A549 (cell line): ENCODE results near the gene EPN2. TPM values are rescaled to one million over a fixed set of nuclear protein-coding genes. Genes with fewer than 3 reads are reported as not detected.

Experiments
- ATAC-seq, 2 experiments: fragments of 200-7000 bp in 1 of 2; fragments of >200 bp in 1 of 2; cut with Nextera tagmentation in 1 of 2; cut with Tn5 transposase in 1 of 2; 3 replicates each; pipeline versions ENCODE4 v1.8.0 to v1.9.1; 2018 to 2020; ENCODE audit warnings: mild to moderate bottlenecking in 1 of 2, moderate library complexity in 1 of 2
- CTCF ChIA-PET: fragments of 300-600 bp; sonication (Branson Sonifier 250); formaldehyde crosslinking; extraction: SDS; loops from one replicate; lab custom pipeline; 2021; ENCODE audit warnings: antibody characterized with exemption, inconsistent platforms; lab: Yijun Ruan, JAX
- POLR2A ChIA-PET: fragments of 350-600 bp; formaldehyde crosslinking; extraction: SDS; loops from one replicate; lab custom pipeline; 2021; ENCODE audit warnings: antibody characterized with exemption, inconsistent platforms; lab: Yijun Ruan, JAX
- DNase-seq, 2 experiments: peaks; one replicate each; pipeline versions ENCODE4 v3.0.0 to v3.0.0-alpha.2; 2011 to 2016; ENCODE audit warnings: low read depth in 1 of 2, low spot score in 1 of 2
- FAIRE-seq: peaks from 2 replicates; lab custom pipeline; 2011; peaks lifted over from hg19 to GRCh38; lab: Jason Lieb, UNC
- H3K27ac ChIP-seq, 2 experiments: fragments of >200 bp; sonication (Bioruptor Twin); formaldehyde crosslinking; 3 replicates each; pipeline ENCODE4 v1.5.1; 2016 to 2017
- H3K4me1 ChIP-seq: fragments of >200 bp; sonication (Bioruptor Twin); formaldehyde crosslinking; 3 replicates; pipeline ENCODE4 v1.6.1; 2016
- H3K4me2 ChIP-seq: fragments of >200 bp; sonication (Bioruptor Twin); formaldehyde crosslinking; 3 replicates; pipeline ENCODE4 v1.6.1; 2016
- H3K4me3 ChIP-seq: fragments of >200 bp; sonication (Bioruptor Twin); formaldehyde crosslinking; 3 replicates; pipeline ENCODE4 v1.5.1; 2016
- H3K9me3 ChIP-seq: fragments of >200 bp; sonication (Bioruptor Twin); formaldehyde crosslinking; 3 replicates; pipeline ENCODE4 v1.6.1; 2016
- BHLHE40 ChIP-seq: IDR thresholded peaks from 2 replicates; pipeline ENCODE4 v1.6.1; 2012; ENCODE audit warnings: low read depth, low read length, inconsistent platforms
- CBX2 ChIP-seq: fragments of 200-600 bp; sonication (generic); IDR thresholded peaks from 2 replicates; pipeline ENCODE4 v1.6.1; 2016; ENCODE audit warnings: low read depth, mild to moderate bottlenecking, borderline replicate concordance
- CEBPB ChIP-seq, 2 experiments: fragments of >200 bp in 1 of 2; sonication (Bioruptor Twin) in 1 of 2; formaldehyde crosslinking in 1 of 2; IDR thresholded peaks; 2 replicates each; pipeline ENCODE4 v1.6.1; 2012 to 2016
- CHD2 ChIP-seq: fragments of 150-350 bp; IDR thresholded peaks from 2 replicates; pipeline ENCODE4 v1.6.1; 2014; ENCODE audit warnings: low read length; ENCODE audit not compliant: partially characterized antibody
- CHD4 ChIP-seq: fragments of 200-600 bp; sonication (generic); IDR thresholded peaks from 2 replicates; pipeline ENCODE4 v1.6.1; 2016; ENCODE audit warnings: antibody characterized with exemption, mild to moderate bottlenecking, borderline replicate concordance
- EHMT2 ChIP-seq: fragments of 200-600 bp; sonication (generic); IDR thresholded peaks from 2 replicates; pipeline ENCODE4 v1.6.1; 2016; ENCODE audit warnings: antibody characterized with exemption, low read depth, mild to moderate bottlenecking, moderate library complexity
- ELK1 ChIP-seq: fragments of 150-350 bp; IDR thresholded peaks from 2 replicates; pipeline ENCODE4 v1.6.1; 2014; ENCODE audit warnings: low read depth, mild to moderate bottlenecking, low read length
- ESRRA ChIP-seq: fragments of 150-350 bp; IDR thresholded peaks from 2 replicates; pipeline ENCODE4 v1.6.1; 2014; ENCODE audit warnings: mild to moderate bottlenecking, low read length, borderline replicate concordance
- FOSL2 ChIP-seq, 2 experiments: fragments of 450-650 bp in 1 of 2; fragments of >200 bp in 1 of 2; sonication (Bioruptor Twin) in 1 of 2; formaldehyde crosslinking; IDR thresholded peaks; 2 replicates each; pipeline versions ENCODE4 v1.5.0 to v1.6.1; 2016 to 2020; ENCODE audit warnings: mild to moderate bottlenecking in 1 of 2, moderate library complexity in 1 of 2
- GATA3 ChIP-seq: IDR thresholded peaks from 2 replicates; pipeline ENCODE4 v1.6.1; 2012; ENCODE audit warnings: borderline replicate concordance
- HDAC2 ChIP-seq: fragments of 200-600 bp; sonication (generic); IDR thresholded peaks from 2 replicates; pipeline ENCODE4 v1.6.1; 2016
- HMGXB4 ChIP-seq: fragments of 250-450 bp; sonication (Bioruptor Pico); IDR thresholded peaks from 2 replicates; pipeline ENCODE4 v1.5.0; 2021; ENCODE audit warnings: mild to moderate bottlenecking, moderate library complexity, borderline replicate concordance
- HOXA7 ChIP-seq: fragments of 250-450 bp; sonication (Bioruptor Pico); IDR thresholded peaks from 2 replicates; pipeline ENCODE4 v1.5.0; 2020; ENCODE audit warnings: mild to moderate bottlenecking, moderate library complexity
- HOXB5 ChIP-seq: fragments of 250-450 bp; sonication (Bioruptor Pico); IDR thresholded peaks from 2 replicates; pipeline ENCODE4 v1.5.0; 2020; ENCODE audit warnings: mild to moderate bottlenecking, moderate library complexity
- JUN ChIP-seq, 2 experiments: fragments of >200 bp; sonication (Bioruptor Twin); formaldehyde crosslinking; IDR thresholded peaks; 2 replicates in 1 of 2; 3 replicates in 1 of 2; pipeline ENCODE4 v1.6.1; 2016 to 2017
- KDM1A ChIP-seq: fragments of 200-600 bp; sonication (generic); IDR thresholded peaks from 2 replicates; pipeline ENCODE4 v1.6.1; 2016; ENCODE audit warnings: low read depth, mild to moderate bottlenecking
- MYC ChIP-seq: IDR thresholded peaks from 2 replicates; pipeline ENCODE4 v1.6.1; 2012; ENCODE audit warnings: mild to moderate bottlenecking, inconsistent platforms, low read length, improper control_type of control experiment, borderline replicate concordance
- NPAS2 ChIP-seq: fragments of 250-450 bp; sonication (Bioruptor Pico); IDR thresholded peaks from 2 replicates; pipeline ENCODE4 v1.8.0; 2022; ENCODE audit warnings: mild to moderate bottlenecking, moderate library complexity, borderline replicate concordance
- NR3C1 ChIP-seq: fragments of >200 bp; sonication (Bioruptor Twin); formaldehyde crosslinking; IDR thresholded peaks from 3 replicates; pipeline ENCODE4 v1.6.1; 2017
- POLR2A ChIP-seq: IDR thresholded peaks from 2 replicates; pipeline ENCODE4 v1.6.1; 2012; ENCODE audit warnings: mild to moderate bottlenecking, low read length
- POLR2AphosphoS2 ChIP-seq: conservative IDR thresholded peaks from 2 replicates; pipeline ENCODE4 v1.6.1; 2012; ENCODE audit warnings: low read length, improper control_type of control experiment, inconsistent platforms
- RAD21 ChIP-seq, 2 experiments: fragments of >200 bp in 1 of 2; sonication (Bioruptor Twin) in 1 of 2; formaldehyde crosslinking in 1 of 2; IDR thresholded peaks in 1 of 2; conservative IDR thresholded peaks in 1 of 2; 2 replicates in 1 of 2; 3 replicates in 1 of 2; pipeline ENCODE4 v1.6.1; 2012 to 2018; ENCODE audit warnings: inconsistent platforms in 1 of 2
- RCOR1 ChIP-seq: fragments of 150-350 bp; IDR thresholded peaks from 2 replicates; pipeline ENCODE4 v1.6.1; 2014; ENCODE audit warnings: antibody characterized with exemption, low read length, low read depth
- RFX5 ChIP-seq: fragments of 450-650 bp; IDR thresholded peaks from 2 replicates; pipeline ENCODE4 v1.7.1; 2014; ENCODE audit warnings: antibody characterized with exemption, mild to moderate bottlenecking, moderate library complexity
- SMC3 ChIP-seq: fragments of >200 bp; sonication (Bioruptor Twin); formaldehyde crosslinking; IDR thresholded peaks from 3 replicates; pipeline ENCODE4 v1.6.1; 2018; ENCODE audit warnings: inconsistent platforms
- SREBF2 ChIP-seq: fragments of 450-650 bp; IDR thresholded peaks from 2 replicates; pipeline ENCODE4 v1.6.1; 2014; ENCODE audit warnings: mild to moderate bottlenecking, moderate library complexity
- TFCP2L1 ChIP-seq: fragments of 250-450 bp; sonication (Bioruptor Pico); IDR thresholded peaks from 2 replicates; pipeline ENCODE4 v1.5.0; 2021; ENCODE audit warnings: mild to moderate bottlenecking
- ZFP36 ChIP-seq: fragments of 450-650 bp; IDR thresholded peaks from 2 replicates; pipeline ENCODE4 v1.6.1; 2014; ENCODE audit warnings: borderline replicate concordance; ENCODE audit not compliant: partially characterized antibody
- WGBS: methylation state at CpG from one replicate; pipeline ENCODE4 v1.1.6; 2017; ENCODE audit errors: missing lambda C conversion rate; 5-methylcytosine and 5-hydroxymethylcytosine counted together
- polyA plus RNA-seq, 4 experiments: library from polyadenylated mRNA; depleted of rRNA in 3 of 4; stranded (reverse); fragments of >200 nt; fragmentation: RNase III in 1 of 4; extraction: RNeasy Plus Mini Kit Qiagen cat#74134 plus additional on column Dnase treatment in 1 of 4; gene quantifications; 2 replicates in 3 of 4; 3 replicates in 1 of 4; pipeline ENCODE4 v1.2.3, GENCODE V29; 2011 to 2017
- TF ChIP-seq, protein P1 (sequence below): IDR thresholded peaks from 2 replicates; pipeline ENCODE4 v1.6.1; 2012; ENCODE audit warnings: low read depth, borderline replicate concordance
- TF ChIP-seq, protein P2 (sequence below): fragments of 200-600 bp; sonication (generic); IDR thresholded peaks from 2 replicates; pipeline ENCODE4 v1.6.1; 2016; ENCODE audit warnings: antibody characterized with exemption, mild to moderate bottlenecking, moderate library complexity
- TF ChIP-seq, protein P3 (sequence below): fragments of >200 bp; sonication (Bioruptor Twin); formaldehyde crosslinking; IDR thresholded peaks from 3 replicates; pipeline ENCODE4 v1.6.1; 2016

EPN2 gene
- polyA plus RNA-seq, 2 of the 4 experiments (the other 2 are of a cell fraction), result 32.1 to 33.8 TPM

DNA sequence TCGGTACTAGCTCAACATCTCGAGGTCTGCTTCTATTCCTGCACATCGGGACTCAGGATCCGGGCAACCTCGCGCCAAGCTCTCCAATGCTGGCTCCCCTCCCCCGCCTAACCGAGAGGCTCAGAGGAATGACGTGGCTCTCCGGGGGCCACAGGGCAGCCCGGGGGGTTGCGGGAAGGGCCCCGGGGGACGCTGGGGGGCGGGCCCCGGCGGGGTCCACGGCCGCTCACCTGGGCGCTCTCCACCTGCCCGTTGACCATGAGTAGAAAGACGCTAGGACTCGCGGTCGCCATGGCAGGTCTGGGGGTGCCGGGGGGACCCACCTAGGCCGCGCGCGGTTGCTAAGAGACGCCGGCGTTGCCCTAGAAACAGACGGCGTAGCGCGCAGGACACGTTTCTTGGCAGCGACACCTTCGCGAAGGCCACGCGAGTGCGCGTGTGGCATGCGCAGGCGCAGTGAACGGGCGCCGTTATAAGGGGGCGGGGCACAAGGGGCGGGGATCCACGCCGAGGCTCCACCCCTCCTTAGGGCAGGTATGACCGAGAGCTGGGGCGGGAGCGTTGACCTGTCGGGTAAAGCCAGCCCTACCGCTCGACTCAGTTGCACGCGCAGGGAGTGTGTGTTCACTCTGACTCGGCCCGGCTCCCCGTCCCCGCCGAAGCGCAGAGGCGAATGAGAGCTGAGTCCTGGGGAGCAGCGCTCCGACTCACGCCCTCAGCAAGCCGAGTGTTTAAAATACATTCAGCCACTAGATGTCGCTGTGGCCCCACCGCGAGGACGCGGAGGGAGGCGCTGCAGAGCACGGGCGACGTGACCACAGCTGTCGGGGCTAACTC lies 125.3 kb downstream of the EPN2 start, which contains the start of gene B9D1:
B9D1 (minus strand) TSS at position 447 of the 837 bp plus-strand sequence; CDS start at position 293, 154 bp downstream.
- peak within 1 kb of the TSS; percentile 95 for H3K4me2 ChIP-seq
- peak; percentile 79 to 93 for ATAC-seq
- H3K9me3 ChIP-seq, result no peaks in the 10 kb centered on the region
- POLR2A ChIA-PET, result interaction anchor here (0.8 to 2.0 kb wide), 10 partner anchors 9 to 400 kb away, joined by 3 to 32 read pairs (median 7); partner anchors contain the start of genes ALDH3A2 and MAPK7
- CTCF ChIA-PET, result interaction anchor here (0.6 to 14.6 kb wide), 103 partner anchors 8 to 754 kb away, joined by 3 to 362 read pairs (median 7); partner anchors contain the start of genes ALDH3A2, EPN2, MAPK7 and MFAP4
- H3K4me1 ChIP-seq, result peaks cover 16% of the 10 kb centered on the region; the same call in 2 of the 3 replicates
- WGBS, result 1% methylated on average over 35 of the region's 83 CpGs
- FAIRE-seq, result peak; percentile 96
- peak within 1 kb of the TSS; percentile 94 to 96 for H3K27ac ChIP-seq
- H3K4me3 ChIP-seq, result peak within 1 kb of the TSS; percentile 82
- peak; percentile 97 to 99 for DNase-seq
- TF ChIP-seq NPAS2 (CRISPR knock-in tag) (peak; percentile 81; the same call in 1 of the 2 replicates), HDAC2 (no peak), RFX5 (peak; percentile 93), CBX2 (no peak), CHD4 (no peak), GATA3 (no peak), ZFP36 (no peak), BHLHE40 (peak; percentile 59; the same call in 1 of the 2 replicates), SMC3 (peak; percentile 98), POLR2A (peak; percentile 47), MYC (peak; percentile 81), POLR2AphosphoS2 (no peak), KDM1A (no peak), HOXA7 (CRISPR knock-in tag) (no peak), RAD21 (conservative IDR thresholded peaks at IDR 0.05 in 1 of 2, IDR thresholded peaks at IDR 0.05 in 1 of 2) (peak; percentile 100), RCOR1 (no peak), HOXB5 (CRISPR knock-in tag) (no peak), ESRRA (no peak), TFCP2L1 (CRISPR knock-in tag) (0 out of 2 replicates have a peak, but pooled peaks have one; percentile 8), SREBF2 (no peak), EHMT2 (no peak), NR3C1 (no peak), HMGXB4 (no peak), ELK1 (no peak), JUN (IDR thresholded peaks at IDR 0.05) (peak; percentile 51 to 66; a peak in 2 of 5 replicates), FOSL2 (IDR thresholded peaks at IDR 0.05) (no peak), FOSL2 (CRISPR knock-in tag; IDR thresholded peaks at IDR 0.05) (peak; percentile 40), CEBPB (IDR thresholded peaks at IDR 0.05) (no peak), CHD2 (no peak)
- TF ChIP-seq, protein P1, sequence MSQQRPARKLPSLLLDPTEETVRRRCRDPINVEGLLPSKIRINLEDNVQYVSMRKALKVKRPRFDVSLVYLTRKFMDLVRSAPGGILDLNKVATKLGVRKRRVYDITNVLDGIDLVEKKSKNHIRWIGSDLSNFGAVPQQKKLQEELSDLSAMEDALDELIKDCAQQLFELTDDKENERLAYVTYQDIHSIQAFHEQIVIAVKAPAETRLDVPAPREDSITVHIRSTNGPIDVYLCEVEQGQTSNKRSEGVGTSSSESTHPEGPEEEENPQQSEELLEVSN, result peak; percentile 77
- TF ChIP-seq, protein P2, sequence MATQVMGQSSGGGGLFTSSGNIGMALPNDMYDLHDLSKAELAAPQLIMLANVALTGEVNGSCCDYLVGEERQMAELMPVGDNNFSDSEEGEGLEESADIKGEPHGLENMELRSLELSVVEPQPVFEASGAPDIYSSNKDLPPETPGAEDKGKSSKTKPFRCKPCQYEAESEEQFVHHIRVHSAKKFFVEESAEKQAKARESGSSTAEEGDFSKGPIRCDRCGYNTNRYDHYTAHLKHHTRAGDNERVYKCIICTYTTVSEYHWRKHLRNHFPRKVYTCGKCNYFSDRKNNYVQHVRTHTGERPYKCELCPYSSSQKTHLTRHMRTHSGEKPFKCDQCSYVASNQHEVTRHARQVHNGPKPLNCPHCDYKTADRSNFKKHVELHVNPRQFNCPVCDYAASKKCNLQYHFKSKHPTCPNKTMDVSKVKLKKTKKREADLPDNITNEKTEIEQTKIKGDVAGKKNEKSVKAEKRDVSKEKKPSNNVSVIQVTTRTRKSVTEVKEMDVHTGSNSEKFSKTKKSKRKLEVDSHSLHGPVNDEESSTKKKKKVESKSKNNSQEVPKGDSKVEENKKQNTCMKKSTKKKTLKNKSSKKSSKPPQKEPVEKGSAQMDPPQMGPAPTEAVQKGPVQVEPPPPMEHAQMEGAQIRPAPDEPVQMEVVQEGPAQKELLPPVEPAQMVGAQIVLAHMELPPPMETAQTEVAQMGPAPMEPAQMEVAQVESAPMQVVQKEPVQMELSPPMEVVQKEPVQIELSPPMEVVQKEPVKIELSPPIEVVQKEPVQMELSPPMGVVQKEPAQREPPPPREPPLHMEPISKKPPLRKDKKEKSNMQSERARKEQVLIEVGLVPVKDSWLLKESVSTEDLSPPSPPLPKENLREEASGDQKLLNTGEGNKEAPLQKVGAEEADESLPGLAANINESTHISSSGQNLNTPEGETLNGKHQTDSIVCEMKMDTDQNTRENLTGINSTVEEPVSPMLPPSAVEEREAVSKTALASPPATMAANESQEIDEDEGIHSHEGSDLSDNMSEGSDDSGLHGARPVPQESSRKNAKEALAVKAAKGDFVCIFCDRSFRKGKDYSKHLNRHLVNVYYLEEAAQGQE, result peak; percentile 23; the same call in 1 of the 2 replicates
- TF ChIP-seq, protein P3, sequence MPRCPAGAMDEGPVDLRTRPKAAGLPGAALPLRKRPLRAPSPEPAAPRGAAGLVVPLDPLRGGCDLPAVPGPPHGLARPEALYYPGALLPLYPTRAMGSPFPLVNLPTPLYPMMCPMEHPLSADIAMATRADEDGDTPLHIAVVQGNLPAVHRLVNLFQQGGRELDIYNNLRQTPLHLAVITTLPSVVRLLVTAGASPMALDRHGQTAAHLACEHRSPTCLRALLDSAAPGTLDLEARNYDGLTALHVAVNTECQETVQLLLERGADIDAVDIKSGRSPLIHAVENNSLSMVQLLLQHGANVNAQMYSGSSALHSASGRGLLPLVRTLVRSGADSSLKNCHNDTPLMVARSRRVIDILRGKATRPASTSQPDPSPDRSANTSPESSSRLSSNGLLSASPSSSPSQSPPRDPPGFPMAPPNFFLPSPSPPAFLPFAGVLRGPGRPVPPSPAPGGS, result no peak
